Measurements from ENCODE around the gene OMP. TPM values are rescaled to one million over a fixed set of nuclear protein-coding genes. Genes with fewer than 3 reads are reported as not detected.

Gene OMP
- total RNA-seq, 1 donor from 2014 or later: not detected

- Histone ChIP-seq H3K4me3 (ENCODE audit: low read depth, low read length) (no peak overlapping the region), H3K36me3 (ENCODE audit: control insufficient read depth, insufficient read depth, low read length) (no peaks in the 10 kb centered on the region), H3K27me3 (ENCODE audit: control insufficient read depth, insufficient read depth, low read length) (no peaks in the 10 kb centered on the region)
- TF ChIP-seq CTCF (IDR thresholded peaks at IDR 0.05; ENCODE audit: insufficient read depth, low read length, severe bottlenecking): no peak
- DNase-seq (ENCODE audit: low read depth) (no peak), FAIRE-seq (no peak)
Measured at GRCh38 chr11:77111946-77112345, 9.3 kb downstream of the OMP start.

- FAIRE-seq (no peak), DNase-seq (ENCODE audit: low read depth) (no peak)
- TF ChIP-seq CTCF (IDR thresholded peaks at IDR 0.05; ENCODE audit: insufficient read depth, low read length, severe bottlenecking): no peak
- H3K27me3 ChIP-seq (ENCODE audit: control insufficient read depth, insufficient read depth, low read length): no peaks in the 10 kb centered on the region
- no peaks in the 10 kb centered on the region for H3K36me3 ChIP-seq (ENCODE audit: control insufficient read depth, insufficient read depth, low read length)
- H3K4me3 ChIP-seq (ENCODE audit: low read depth, low read length): no peak overlapping the region
Measured at GRCh38 chr11:77112641-77113381, 10.2 kb downstream of the OMP start.

GRCh38 chr11:77113382-77114088 is 10.9 kb downstream of the OMP start:
- peak; percentile 68 for TF ChIP-seq CTCF (IDR thresholded peaks at IDR 0.05; ENCODE audit: insufficient read depth, low read length, severe bottlenecking)
- H3K4me3 ChIP-seq (ENCODE audit: low read depth, low read length): no peak overlapping the region
- FAIRE-seq (no peak), DNase-seq (ENCODE audit: low read depth) (peak; percentile 13)
- H3K27me3 ChIP-seq (ENCODE audit: control insufficient read depth, insufficient read depth, low read length): no peaks in the 10 kb centered on the region
- H3K36me3 ChIP-seq (ENCODE audit: control insufficient read depth, insufficient read depth, low read length): no peaks in the 10 kb centered on the region

- DNase-seq (ENCODE audit: low read depth) (no peak), FAIRE-seq (no peak)
- Histone ChIP-seq H3K36me3 (ENCODE audit: control insufficient read depth, insufficient read depth, low read length) (no peaks in the 10 kb centered on the region), H3K4me3 (ENCODE audit: low read depth, low read length) (no peak overlapping the region), H3K27me3 (ENCODE audit: control insufficient read depth, insufficient read depth, low read length) (no peaks in the 10 kb centered on the region)
- no peak for TF ChIP-seq CTCF (IDR thresholded peaks at IDR 0.05; ENCODE audit: insufficient read depth, low read length, severe bottlenecking)
Measured at GRCh38 chr11:77114089-77114463, 11.4 kb downstream of the OMP start.

GRCh38 chr11:77115181-77115611 is 12.6 kb downstream of the OMP start:
- Histone ChIP-seq H3K36me3 (ENCODE audit: control insufficient read depth, insufficient read depth, low read length) (no peaks in the 10 kb centered on the region), H3K4me3 (ENCODE audit: low read depth, low read length) (no peak overlapping the region), H3K27me3 (ENCODE audit: control insufficient read depth, insufficient read depth, low read length) (no peaks in the 10 kb centered on the region)
- no peak for DNase-seq (ENCODE audit: low read depth)
- TF ChIP-seq CTCF (IDR thresholded peaks at IDR 0.05; ENCODE audit: insufficient read depth, low read length, severe bottlenecking): peak; percentile 17
- no peak for FAIRE-seq
